HG03103 (cell line): ENCODE measurements around the gene NCAPD3.
"Not testable (repeated sequence)": the region's sequence is repeated elsewhere in the genome, so short reads cannot be mapped to it uniquely, and the experiment has no call there.

Experiments used
- ATAC-seq: cut with Tn5 transposase; IDR thresholded peaks from one replicate; pipeline ENCODE4 v1.9.1; 2021; ENCODE audit warnings: low read depth; ENCODE audit not compliant: unreplicated experiment

Gene NCAPD3

DNA sequence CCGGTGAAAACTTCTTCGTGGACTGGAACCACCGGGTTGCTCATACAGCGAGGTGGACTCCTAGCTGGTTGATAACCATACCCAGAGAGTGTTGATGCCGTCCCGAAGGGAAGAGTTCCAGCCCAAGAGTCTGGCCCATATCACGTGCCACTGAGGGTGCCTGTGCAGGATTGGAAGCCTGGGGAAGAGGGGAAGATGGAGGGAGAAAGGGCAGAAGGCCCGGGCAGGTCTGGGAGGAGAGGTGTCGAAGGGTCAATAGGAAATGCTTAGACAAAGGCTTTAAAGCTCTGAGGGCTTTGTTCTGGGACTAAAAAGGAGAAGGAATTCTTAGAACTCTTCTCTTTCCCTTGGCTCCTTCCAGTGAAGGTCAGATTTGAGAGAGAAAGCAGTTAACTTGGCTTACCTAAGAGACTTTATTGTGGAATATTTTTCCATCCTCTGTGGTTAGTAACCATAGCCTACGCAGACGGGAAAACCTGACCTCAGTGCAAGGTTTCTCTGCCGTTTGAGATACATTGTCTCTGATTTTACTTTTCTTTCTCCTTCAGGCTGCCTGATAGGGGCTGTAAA, 84.4 kb downstream of the NCAPD3 start:
- ATAC-seq, result no peak

GRCh38 chr11:134138376-134138775, 85.4 kb downstream of the NCAPD3 start:
- no peak for ATAC-seq

DNA sequence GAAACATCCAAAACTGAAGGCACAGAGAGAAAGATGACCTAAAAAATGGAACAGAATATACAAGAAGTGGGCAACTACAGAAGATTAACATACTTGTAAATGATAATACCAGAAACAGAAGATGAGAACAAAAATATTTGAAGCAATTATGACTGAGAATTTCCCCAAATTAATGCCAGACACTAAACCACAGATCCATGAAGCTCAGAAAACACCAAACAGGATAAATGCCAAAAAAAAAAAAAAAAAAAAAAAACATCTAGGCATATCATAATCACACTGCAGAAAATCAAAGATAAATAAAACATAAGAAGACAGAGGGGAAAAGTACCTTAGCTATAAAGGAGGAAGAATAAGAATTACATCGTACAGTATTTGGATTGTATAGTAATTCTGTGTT, 89.6 kb downstream of the NCAPD3 start:
- no peak for ATAC-seq

DNA sequence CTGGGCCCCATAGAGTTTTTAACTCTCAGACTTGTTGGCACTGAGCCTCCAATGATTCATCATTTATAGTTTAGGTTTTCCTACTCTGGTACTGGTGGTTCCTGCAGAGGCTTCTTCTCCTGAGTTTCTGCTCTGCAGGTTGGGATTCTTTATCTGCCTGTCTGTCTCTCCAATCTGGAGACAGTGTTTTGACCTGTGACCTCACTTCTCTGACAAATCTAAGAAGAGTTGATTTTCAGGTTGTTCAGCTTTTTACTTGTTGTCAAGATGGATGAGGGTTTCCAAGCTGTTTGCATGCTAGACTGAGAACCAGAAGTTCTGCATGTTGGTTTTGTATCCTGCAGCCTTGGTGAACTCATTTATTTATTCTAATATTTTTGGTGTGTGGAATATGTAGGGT, 91.0 kb downstream of the NCAPD3 start:
- no peak for ATAC-seq

- no peak for ATAC-seq
Observed at GRCh38 chr11:134131628-134132244, 92.0 kb downstream of the NCAPD3 start.

- ATAC-seq, result no peak
Observed at GRCh38 chr11:134126217-134126822, 97.4 kb downstream of the NCAPD3 start.

DNA sequence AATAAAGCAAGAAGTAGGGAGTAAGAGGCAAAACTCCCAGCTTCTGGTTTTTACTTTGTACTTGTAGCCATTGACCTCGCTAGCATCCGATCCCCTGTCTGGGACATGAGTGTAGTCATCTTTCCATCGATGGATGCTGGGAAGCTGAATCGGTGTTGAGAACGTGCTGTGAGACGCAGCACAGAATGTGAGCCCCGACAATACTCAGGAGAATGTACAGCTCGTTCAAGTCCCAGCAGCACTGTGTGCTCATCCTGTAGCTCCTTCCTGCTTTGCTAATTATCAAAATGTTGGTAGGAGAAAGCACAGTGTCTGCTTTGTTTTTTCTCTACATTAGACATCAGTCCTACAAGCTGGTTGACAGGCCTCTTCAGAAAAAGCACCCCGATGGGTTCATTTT, 98.3 kb downstream of the NCAPD3 start:
- no peak for ATAC-seq

GRCh38 chr11:134124660-134125451, 98.9 kb downstream of the NCAPD3 start:
- no peak for ATAC-seq

GRCh38 chr11:134120921-134121526, 102.7 kb downstream of the NCAPD3 start:
- ATAC-seq, result no peak

- no peak for ATAC-seq
Observed at GRCh38 chr11:134120143-134120850, 103.5 kb downstream of the NCAPD3 start.

DNA sequence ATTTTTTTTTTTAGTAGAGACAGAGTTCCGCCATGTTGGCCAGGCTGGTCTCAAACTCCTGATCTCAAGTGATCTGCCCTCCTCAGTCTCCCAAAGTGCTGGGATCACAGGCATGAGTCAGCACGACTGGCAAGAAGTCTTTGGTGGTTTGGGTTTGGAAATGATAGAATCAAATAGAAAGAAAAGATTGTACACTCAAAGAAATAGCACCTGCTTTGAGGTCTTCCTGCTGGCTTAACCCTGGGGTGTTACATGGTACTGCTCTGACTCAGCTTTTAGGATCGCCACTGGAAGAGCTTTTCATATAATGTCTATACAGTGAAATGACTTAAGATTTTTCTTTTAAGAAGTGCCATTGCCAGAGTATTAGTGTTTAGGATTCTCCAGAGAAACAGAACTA, 104.7 kb downstream of the NCAPD3 start:
- ATAC-seq, result no peak

DNA sequence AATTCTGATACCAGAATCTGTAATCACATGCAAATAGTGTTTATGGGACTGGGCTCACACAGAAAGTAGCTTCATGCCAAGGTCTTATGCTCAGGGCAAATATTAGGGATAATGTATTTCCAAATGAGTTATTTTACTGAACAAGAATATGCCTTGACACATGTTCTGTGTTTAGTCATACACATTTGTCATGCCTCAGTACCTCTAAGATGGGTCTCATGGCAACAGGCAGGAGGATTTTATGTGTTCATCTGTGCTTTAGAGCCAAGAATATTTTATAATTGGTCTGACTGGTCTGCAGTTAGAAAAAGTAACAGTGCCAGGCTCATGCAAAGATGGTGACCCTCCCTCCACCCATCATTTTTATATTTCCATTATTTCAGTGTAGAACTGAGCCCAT, 105.8 kb downstream of the NCAPD3 start:
- no peak for ATAC-seq

GRCh38 chr11:134116210-134116609, 107.6 kb downstream of the NCAPD3 start:
- no peak for ATAC-seq

DNA sequence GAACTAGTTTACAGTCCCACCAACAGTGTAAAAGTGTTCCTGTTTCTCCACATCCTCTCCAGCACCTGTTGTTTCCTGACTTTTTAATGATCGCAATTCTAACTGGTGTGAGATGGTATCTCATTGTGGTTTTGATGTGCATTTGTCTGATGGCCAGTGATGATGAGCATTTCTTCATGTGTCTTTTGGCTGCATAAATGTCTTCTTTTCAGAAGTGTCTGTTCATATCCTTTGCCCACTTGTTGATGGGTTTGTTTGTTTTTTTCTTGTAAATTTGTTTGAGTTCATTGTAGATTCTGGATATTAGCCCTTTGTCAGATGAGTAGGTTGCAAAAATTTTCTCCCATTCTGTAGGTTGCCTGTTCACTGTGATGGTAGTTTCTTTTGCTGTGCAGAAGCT, 110.0 kb downstream of the NCAPD3 start:
- not testable (repeated sequence) for ATAC-seq

DNA sequence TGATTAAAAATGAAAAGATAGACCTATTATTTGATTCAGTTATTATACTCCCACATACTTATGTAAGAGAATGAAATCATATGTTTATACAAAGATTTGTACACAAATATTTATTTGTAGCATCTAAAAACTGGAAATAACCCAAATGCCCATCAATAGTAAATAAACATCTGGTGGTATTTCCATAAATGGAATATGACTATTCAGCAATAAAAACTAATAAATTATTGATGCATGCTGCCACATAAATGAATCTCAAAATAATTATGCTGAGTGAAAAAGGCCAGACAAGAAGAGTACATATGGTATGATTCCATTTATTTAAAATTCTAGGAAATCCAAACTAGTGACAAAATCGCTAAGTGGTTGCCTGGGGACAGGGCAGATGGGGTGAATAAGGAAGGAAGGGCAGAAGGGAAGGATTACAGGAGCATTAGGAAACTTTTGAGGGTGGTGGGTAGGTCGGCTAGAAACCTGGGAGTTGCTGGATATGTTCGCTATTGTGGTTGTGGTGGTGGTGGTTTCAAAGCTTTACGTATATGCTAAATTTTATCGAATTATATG, 113.4 kb downstream of the NCAPD3 start:
- ATAC-seq, result no peak
